NCI-H510A (cell line): ENCODE data around the gene ADGRA3.

Experiments used
- DNase-seq: peaks from one replicate; lab custom pipeline; 2025; lab: John Stamatoyannopoulos, UW

ADGRA3 gene, protein sequence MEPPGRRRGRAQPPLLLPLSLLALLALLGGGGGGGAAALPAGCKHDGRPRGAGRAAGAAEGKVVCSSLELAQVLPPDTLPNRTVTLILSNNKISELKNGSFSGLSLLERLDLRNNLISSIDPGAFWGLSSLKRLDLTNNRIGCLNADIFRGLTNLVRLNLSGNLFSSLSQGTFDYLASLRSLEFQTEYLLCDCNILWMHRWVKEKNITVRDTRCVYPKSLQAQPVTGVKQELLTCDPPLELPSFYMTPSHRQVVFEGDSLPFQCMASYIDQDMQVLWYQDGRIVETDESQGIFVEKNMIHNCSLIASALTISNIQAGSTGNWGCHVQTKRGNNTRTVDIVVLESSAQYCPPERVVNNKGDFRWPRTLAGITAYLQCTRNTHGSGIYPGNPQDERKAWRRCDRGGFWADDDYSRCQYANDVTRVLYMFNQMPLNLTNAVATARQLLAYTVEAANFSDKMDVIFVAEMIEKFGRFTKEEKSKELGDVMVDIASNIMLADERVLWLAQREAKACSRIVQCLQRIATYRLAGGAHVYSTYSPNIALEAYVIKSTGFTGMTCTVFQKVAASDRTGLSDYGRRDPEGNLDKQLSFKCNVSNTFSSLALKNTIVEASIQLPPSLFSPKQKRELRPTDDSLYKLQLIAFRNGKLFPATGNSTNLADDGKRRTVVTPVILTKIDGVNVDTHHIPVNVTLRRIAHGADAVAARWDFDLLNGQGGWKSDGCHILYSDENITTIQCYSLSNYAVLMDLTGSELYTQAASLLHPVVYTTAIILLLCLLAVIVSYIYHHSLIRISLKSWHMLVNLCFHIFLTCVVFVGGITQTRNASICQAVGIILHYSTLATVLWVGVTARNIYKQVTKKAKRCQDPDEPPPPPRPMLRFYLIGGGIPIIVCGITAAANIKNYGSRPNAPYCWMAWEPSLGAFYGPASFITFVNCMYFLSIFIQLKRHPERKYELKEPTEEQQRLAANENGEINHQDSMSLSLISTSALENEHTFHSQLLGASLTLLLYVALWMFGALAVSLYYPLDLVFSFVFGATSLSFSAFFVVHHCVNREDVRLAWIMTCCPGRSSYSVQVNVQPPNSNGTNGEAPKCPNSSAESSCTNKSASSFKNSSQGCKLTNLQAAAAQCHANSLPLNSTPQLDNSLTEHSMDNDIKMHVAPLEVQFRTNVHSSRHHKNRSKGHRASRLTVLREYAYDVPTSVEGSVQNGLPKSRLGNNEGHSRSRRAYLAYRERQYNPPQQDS (N-terminal part only)

DNA sequence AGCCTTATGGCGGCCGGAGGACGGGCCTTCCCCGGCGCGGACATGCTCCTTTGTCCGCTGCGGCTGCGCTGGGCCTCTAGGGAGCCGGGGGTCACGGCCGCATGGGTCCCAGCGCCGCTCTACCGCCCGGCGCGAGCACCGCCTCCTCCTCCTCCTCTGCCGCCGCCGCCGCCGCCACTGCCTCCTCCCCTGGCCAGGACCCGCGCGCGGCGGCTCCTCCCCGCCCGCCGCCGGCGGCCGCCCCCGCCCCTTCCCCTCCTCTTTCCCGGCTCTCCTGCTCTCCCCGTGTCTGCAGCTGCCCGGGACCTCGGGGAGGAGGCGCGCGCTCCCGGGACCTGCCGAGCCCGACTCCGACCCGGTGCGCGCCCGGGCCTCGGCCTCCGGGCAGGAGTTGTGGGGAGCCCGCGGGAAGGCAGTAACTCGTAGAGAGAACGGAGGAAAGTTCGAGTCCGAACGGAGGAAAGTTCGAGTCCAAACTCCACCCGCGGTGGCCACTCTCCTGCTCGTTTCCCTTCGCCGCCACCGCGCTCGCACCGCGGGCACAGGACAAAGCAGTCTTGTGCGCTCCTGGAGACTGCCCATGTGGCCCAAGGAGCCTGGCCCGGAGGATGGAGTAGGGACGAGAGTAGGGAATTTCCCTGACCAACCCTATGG is at the start of gene ADGRA3:
ADGRA3 (minus strand) TSS at position 179 of the 654 bp plus-strand sequence. CDS start 282 bp downstream, outside the sequence.
- DNase-seq: peak; percentile 55

DNA sequence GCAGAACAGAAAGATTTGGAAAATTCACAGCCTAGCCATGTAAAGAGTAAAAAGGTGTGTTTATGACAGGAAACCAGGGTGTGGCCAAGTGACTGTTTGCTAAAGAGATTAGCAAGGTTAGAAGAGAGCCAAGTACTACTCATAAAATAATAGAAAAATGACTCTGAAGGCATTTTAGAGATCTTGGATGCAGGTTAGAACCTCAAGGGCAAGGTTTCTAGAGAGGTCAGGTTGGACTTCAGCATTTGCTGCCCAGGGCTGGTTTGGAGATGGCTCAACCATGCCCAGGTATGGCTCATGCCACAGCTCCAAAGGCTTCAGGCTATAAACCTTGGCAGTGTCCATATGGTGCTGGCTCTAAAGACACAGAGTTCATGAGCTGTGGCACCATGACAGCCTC is 40.6 kb upstream of the ADGRA3 start:
- DNase-seq: no peak

DNA sequence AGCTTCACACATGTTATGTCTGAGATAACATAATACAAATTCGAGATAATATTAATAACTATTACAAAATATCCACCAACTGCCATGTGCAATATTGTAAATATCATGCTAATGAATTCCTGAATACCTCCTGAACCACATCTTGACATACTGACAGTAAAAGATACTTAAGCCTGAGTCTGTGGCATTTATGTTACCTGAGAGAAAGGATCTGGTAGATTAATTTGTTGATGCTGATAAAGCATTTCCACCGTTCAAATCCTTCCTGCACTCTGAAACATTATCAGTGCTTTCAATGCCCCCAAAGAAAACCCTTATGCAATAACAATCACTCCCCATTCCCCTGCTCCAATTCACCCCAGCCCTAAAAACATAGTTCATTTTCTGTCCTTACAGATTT is 38.8 kb upstream of the ADGRA3 start:
- no peak for DNase-seq

DNA sequence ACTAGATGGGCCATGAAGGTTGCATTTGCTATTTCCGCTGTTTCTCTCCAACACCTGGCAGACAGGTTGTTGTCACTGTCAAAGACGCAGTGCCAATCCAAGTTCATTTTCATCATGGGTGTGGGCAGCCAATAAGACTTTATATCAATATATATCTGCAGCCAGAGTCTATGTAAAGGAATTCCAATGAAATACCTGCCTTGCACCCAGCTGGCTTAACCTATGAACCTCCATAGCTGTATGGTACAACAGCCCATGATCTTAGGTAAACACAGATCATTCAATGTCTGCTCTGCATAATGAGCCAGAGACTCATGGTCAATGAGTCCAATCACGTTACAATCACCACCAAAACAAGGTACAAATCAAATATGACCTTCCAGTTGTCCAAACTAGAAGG is 37.7 kb upstream of the ADGRA3 start:
- no peak for DNase-seq

DNA sequence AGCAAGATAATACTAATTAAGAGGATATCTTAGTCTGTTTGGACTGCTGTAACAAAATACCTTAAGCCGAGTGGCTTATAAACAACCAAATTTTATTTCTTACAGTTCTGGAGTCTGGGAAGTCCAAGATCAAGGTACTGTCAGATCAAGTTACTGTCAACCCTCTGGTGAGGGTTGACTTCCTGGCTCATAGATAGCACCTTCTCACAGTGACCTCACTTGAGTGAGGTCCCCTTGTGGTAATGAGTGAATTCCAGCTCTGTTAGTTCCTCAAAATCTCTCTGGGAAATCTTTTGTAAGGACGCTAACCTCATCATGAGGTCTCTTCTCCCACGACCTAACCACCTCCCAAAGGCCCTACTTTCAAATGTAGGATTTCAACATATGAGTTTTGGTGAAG is 36.9 kb upstream of the ADGRA3 start:
- no peak for DNase-seq

DNA sequence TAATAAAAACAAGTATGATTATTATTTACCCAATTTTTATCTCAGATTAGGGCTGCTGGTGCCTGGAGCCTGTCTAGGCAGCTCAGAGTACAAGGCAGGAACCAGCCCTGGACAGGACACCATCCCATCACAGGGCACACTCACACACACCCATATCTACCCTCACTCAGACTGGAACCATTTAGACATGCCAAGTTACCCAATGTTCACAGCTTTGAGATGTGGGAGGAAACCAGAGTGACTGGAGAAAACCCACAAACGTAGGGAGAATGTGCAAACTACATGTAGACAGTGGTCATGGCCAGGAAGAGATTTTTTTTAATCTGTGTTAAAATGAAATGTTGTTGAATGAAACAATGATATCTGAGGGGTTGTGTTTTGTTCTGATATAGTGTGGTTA is 35.7 kb upstream of the ADGRA3 start:
- DNase-seq: no peak

DNA sequence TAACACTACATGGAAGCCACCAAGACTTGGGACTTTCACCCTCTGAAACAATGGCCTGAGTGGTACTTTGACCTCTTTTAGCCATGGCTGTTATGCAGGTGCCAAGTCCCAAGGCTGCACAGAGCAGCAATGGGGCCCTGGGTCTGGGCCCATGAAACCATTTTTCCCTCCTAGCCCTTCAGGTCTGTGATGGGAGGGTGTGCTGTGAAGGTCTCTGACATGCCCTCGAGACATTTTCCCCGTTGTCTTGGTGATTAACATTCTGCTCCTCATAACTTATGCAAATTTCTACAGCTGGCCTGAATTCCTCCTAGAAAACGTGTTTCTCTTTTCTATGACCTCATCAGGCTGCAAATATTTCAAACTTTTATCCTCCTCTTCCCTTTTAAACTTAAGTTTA is 30.4 kb upstream of the ADGRA3 start:
- no peak for DNase-seq

DNA sequence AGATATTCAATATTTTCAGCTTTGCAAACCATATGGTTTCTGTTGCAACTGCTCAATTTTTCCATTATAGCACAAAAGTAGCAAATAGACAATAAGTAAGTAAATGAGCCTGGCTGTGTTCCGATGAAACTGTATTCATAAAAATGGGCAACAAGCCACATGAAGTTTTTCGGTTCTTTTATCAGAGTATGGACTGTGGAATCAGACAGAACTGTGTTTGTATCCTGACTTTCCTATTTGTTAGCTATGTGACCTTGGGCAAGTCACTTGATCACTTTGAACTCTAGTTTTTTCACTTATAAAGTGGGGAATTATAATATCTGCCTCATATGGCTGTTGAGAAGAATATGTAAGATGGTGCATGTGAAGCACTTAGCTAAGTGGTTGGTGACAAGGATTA is 23.4 kb upstream of the ADGRA3 start:
- DNase-seq: no peak

DNA sequence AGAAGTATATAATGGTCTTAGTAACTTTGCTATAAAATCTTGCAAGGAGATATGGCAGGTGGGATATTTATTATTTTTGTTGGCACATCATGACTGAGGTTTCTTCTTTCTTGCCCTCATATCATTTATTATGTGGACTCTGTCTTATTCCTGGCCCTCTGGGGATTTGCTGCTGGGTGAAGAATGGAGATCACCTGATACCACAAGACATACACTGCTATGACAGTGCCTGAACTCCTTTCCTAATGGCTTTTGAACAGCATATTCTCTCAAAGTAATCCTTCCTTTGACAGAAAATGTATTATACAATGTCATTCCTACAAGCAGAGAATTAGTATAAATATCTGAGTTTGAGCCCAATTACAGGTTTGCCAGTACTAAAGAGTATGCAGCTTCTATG is 22.0 kb upstream of the ADGRA3 start:
- DNase-seq: no peak

DNA sequence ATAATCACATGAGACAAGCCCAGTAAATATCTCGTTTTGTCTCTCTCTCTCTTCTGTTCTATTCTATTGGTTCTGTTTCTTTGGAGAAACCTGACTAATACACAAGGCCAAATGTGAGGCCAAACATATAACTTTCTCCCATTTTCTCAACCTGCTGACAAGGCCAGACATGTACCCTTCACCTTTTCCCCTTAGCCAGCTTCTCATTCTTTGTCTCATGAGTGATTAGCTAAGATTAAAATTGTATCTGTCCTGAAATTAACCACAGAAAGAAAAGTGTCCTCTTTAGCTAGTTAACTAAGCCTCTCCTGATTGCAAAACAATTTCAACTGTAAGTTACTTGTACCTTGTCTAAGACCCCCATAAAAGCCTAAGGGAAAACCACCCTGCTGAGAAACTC is 18.5 kb upstream of the ADGRA3 start:
- DNase-seq: no peak

DNA sequence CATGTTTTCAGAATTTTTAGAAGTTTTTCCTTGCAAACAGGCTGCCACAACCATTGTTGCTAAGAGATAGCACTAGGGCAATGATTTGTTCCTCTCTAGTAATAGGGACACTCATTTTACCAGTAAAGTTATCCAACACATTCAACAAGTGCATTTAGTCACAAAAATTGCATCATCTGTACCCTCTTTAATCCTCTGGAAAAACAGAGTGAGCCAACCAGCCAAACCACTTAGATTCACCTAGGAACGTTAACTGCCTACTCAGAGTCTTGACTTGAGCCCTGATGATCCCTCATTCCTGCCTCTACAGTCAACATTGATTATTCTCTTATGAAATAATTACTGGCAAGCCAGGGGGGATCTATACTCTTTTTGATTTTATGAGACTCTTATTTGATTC is 17.0 kb upstream of the ADGRA3 start:
- no peak for DNase-seq

DNA sequence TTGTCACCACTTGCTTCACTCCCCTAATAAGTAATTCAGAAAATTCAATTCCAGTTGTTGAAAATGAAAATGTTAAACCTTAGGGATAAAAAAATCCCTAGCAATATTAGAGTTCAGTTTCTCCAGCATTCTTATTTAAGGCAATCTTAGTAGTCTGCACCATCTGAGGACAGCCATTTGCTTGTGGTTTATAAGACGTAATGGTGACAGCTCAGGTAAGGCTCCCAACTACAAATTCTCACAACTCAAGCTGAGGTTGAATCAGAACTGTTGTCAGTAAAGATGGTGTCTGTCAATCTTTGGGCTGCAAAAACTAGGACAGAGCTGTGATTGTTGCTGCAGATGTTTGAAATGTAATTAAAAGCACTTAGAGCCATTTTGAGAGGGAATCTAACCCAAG is 16.3 kb upstream of the ADGRA3 start:
- DNase-seq: no peak

DNA sequence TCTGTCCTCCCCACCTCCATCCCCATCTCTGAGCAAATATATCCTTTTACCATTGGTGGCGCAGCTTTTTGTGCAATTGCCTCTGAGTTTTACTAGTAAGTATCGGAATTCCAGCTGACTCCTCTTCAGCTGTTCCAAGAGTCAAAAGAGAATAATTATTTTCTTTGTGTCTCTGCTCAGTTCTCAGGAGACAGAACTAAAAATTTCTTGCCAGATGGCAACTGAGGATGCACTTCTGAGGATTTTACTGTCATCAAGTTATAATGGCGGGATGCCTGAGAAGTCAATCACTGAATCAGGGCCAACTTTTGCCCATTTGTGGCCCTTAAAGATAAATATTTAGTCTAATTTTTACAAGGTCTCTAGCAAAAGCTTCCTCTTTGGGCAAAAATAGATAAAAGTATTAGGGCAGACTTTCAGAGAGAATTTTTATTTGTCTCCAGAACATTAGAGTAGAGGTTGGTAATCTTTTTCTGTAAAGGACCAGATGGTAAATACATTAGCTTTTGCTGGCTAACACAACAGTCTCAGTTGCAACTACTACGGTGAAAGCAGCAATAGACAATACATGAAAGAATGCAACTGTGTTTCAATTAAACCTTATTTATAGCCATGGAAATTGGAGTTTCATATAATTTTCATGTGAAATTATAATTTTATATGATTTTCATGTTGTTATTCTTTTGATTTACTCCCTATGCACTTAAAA is 15.6 kb upstream of the ADGRA3 start:
- no peak for DNase-seq

DNA sequence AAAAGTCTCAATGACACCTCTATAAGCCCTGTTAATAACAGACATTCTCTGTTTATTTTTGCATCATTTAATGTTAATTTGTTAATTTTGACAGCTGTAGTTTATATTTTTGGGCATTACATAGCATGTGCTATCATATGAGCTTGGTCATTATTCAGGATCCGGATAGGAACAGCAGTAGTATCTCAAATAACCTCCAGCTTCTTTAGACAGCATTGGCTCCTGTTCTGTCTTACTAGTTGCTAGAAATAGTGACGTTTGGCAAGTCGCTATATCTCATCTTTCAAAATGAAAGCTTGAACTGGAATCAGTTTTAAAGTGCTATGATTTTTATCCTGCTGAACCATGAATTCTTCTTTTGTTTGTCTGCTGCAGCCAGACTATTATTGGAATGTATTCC is 9.0 kb upstream of the ADGRA3 start:
- no peak for DNase-seq

DNA sequence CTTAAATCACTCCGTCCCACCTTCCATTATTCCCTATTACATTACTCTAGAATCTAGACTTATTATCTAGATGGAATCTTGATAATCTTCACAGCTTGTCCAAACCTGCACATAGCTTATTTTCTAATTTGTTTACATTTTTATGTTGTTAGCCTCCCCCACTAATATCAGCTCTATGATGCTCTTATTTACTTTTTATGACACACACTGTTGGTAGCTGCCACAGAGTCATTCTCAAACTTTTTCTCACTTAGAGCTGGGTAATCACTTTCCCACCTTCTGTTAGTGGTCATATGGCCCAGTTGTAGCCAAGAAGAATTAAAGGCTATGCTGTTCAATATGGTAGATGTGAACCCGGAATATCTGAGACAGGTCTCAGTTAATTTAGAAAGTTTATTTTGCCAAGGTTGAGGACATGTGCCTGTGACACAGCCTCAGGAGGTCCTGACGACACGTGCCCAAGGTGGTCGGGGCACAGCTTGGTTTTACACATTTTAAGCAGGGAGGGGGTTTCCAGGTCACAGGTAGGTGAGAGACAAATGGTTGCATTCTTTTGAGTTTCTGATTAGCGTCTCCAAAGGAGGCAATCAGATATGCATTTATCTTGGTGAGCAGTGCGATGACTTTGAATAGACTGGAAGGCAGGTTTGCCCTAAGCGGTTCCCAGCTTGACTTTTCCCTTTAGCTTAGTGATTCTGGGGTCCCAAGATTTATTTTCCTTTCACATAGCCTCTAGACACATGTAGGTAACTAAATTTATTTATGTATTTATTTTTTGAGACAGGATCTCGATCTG is 7.0 kb upstream of the ADGRA3 start:
- DNase-seq: no peak

DNA sequence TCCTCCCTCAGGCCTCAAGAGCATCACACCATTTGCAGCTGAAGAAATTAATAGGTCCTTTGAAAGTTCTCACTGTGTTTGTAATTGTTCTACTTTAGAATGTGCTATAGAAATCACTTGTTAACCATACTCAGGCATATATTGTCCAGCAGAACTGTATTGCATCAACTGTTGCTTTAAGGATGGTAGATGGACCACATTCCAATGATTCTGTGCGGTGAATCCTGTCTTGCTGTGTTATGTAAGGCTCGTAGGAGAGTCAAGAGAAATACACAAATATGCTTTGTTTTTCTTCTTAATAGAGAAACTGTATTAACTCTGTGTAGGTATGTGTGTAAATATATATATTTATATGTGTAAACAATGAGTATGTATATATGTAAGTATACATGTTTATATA is 6.3 kb upstream of the ADGRA3 start:
- DNase-seq: no peak

DNA sequence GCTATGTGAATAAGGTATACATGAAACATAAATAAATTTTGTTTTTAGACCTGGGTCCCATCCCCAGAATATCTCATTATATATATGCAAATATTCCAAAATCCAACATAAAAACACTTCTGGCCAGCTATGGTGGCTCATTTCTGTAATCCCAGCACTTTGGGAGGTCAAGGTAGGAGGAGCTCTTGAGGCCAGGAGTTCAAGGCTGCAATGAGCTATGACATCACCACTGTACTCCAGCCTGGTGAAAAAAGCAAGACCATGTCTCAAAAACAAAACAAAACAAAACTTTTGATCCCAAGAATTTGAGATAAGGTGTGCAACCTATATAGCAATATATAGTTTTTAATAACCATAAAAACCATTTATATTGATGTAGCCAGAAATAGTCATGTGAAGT is 5.4 kb upstream of the ADGRA3 start:
- DNase-seq: no peak

DNA sequence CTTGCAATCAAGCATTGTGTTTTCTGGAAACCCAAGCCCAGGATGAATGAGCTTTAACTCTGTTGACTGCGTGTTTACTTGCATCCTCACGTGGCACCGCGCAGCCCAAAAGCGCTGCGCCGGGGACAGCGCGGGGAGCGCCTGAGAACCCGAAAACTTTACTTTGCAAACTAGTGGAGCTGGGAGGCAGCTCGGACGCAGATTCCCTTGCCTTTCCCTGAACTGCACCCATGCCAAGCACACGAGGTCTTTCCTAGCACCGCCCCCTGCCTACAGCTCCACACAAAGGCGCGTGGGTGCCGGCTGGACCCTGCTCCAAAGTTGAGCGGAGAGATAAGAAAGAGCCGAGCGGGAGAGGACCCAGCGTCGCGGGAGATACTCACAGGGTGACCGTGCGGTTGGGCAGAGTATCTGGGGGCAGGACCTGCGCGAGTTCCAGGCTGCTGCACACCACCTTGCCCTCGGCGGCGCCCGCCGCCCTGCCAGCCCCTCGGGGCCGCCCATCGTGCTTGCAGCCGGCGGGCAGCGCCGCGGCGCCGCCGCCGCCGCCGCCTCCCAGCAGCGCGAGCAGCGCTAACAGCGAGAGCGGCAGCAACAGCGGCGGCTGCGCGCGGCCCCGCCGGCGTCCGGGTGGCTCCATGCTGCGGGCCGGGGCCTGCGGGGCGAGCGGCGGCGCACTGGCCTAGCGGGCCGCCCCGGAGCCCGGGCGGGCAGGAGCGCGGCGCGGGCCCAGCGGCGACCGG is 550 bp downstream of the ADGRA3 start:
- peak; percentile 43 for DNase-seq

DNA sequence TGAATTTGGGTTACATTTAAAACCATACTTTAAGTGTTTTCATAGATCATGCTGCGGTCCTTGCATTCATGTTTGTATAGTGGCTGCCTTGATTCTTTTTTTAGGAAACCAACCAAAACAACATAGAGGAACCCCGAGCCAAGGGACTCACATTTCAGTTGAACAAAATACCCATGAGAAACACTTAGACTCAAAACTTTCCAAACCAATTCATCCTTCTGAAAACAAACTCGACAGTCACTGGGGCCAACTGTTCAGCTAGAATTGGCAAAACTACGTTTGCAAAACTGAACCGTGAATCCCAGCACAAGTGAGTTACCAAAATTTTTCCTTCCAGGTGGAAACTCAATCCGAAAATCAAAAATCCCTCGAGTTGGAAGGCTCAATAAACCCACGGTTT is 1.4 kb downstream of the ADGRA3 start:
- DNase-seq: no peak

DNA sequence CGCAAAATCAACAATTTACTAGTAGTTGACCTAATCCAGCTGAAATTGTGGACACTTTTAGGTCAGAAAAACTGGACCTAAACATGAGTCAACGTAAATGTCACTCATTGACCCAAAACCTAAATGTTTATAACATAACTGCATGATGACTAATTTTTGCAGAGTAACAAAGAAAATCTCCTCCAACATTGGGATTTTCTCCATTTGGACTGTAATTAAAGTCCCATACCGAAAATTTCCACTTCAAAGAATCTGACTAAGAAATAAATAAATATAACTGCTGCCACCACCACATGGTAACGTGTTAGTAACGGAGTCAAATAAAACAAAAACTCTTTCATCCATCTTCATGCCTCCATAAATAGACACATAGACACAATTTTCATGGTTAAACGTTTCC is 1.9 kb downstream of the ADGRA3 start:
- DNase-seq: no peak
